Endothelial cell of hepatic sinusoid (primary cell): ENCODE results near the gene FYN.

Experiments
- in situ Hi-C: cut with HindIII; loops from 2 replicates; pipeline ENCODE4 v1.10.0; 2017; ENCODE audit warnings: low sequenced_read_pairs

Gene FYN

DNA sequence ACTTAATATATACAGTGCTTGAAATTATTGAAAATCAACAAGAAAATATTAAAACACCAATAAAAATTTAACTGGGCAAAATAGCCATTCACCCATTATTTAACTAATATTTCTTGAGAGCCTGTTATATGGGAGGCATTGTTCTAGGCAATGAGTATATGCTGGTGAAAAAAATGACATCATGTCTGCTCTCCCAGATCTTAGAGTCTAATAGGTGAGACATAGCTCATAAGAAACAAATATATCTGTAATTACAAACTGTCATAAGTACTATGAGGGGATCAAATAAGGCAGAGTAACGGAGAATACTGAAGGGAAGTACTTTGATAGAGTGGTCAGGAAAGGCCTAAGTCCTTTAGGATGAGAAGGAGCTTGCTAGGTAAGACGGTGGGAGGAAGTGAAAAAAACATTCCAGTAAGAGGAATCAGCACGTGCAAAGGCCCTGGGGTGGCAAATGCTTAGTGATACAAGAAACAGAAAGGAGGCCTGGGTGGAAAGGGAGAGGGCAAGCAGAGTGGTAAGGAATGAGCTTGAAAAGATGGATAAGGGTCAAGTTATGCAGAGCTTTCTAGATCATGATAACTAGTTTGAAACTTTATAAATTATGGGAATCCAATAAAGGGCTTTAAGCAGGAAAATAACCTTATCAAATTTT, 12.2 kb upstream of the FYN start:
- in situ Hi-C loops: no loop called here

DNA sequence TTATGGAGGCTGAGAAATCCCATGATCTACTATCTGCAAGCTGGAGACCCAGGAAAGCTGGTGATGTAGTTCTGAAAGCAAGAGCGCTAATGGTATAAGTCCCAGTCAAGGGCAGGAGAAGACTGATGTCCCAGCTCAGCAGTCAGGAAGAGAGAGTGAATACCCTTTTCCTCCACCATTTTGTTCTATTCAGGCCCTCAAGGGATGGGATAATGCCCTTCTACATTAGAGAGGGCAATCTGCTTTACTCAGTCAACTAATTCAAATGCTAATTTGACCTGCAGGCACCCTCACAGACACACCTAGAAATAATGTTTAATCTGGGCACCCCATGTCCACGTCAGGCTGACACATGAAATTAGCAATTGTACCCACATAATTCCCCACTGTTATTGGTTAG, 10.8 kb upstream of the FYN start:
- in situ Hi-C loops: no loop called here

DNA sequence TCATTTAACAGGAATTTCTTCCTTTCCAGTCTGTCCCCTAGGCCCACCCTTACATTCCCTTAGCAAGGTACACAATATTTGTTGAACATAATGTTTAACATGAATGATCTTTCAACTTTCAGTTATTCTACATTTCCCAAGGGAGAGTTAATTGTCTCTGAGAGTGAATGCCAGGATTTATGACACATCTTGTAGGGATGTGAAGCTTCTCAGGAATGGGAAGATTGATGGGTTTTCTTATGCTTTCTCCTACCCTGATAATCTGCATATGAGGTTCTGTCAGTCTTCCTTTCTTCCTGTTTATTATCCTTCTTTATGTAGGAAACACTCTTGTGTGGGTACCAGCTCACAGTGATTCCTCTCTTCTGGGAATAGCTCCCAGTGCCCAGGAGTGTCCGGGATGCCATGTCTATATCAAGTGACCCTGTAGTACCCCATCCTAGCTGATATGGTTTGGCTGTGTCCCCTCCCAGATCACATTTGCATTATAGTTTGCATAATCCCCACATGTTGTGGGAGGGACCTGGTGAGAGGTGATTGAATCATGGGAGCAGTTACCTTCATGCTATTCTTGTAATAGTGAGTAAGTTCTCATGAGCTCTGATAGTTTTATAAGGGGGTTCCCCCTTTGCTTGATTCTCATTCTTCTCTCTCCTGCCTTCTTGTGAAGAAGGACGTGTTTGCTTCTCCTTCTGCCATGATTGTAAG, 7.1 kb upstream of the FYN start:
- in situ Hi-C loops: no loop called here

DNA sequence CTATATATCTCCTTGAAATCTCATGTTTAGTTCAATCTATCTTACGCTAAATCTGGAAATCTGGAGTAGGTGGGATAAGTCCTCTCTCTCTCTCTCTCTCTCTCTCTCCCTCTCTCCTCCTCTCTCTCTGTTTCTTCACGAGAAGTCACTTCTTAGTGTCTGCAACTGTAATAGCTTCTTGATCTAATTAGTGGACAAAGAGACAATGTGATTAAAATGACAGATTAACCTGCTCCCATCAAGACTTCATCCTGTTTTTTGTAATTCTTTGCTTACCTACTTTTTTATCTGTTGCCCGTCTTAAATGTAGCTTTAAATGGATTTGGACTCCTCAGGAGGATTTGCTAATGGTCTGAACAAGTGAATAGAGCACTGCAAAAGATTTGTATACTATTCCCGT, 2.5 kb upstream of the FYN start:
- in situ Hi-C loops: no loop called here

GRCh38 chr6:111874025-111874415, 768 bp upstream of the FYN start:
- in situ Hi-C loops: no loop called here

DNA sequence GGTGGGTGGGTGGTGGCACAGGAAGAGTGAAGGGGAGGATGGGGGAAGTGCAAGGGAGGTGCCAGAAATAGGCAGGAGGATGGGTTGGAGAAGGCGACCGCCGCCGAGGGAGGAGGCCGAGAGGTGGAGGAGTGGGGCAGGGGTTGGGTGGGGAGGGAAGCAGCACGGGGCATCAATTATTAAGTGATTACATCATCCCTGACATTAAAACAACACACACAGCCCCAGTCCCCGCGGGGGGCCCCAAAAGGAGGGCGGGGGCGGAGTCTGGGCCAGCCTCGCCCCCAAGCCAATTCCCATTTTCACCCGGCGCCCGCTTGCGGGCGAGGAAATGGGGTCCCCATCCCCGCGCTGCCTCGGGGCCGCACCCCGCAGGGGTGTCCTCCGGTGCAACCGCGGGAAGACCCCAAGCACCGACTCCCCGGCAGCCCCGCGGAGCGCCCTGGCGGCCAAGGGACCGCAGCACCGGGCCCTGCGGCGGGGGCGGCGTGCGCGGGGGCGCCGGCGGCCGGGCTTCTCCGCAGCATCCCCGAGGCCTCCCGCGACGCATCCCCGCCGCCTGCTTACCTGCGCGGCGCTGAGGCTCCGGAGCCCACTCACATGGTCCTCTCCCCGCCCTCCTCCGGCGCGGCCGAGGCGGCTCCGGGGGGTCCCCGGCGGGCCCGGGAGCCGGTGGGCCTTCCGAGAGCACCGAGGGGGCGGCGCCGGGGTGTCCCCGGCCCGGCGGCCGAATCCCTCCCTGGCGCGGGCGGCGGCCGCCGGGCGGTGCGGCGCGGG, 663 bp downstream of the FYN start:
- in situ Hi-C loops: no loop called here

- in situ Hi-C loops: no loop called here
Observed at GRCh38 chr6:111871725-111872400, 1.4 kb downstream of the FYN start.

DNA sequence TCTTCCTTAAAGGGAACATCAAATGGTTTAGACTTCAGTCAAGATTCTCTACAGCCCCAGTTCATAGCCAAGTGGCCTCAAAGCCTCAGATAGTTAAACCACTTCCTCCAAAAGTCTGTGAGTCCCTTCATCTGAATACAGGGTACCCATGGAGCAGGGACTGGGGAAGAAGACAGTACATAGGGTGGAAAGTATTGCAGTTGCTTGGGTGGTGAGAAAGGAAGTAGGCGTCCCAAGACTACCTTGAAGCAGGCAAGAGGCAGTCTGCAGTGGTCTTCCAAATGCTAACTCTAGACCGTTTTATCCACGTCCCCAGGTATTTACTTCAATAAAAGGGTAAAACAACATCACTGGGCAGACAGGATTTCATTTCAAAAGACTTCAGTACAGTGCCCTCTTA, 2.0 kb downstream of the FYN start:
- in situ Hi-C loops: no loop called here

- in situ Hi-C loops: no loop called here
Observed at GRCh38 chr6:111870742-111871064, 2.5 kb downstream of the FYN start.

GRCh38 chr6:111870051-111870741, 3.1 kb downstream of the FYN start:
- in situ Hi-C loops: no loop called here

- in situ Hi-C loops: no loop called here
Observed at GRCh38 chr6:111866857-111867256, 6.4 kb downstream of the FYN start.

GRCh38 chr6:111865909-111866546, 7.2 kb downstream of the FYN start:
- in situ Hi-C loops: no loop called here

- in situ Hi-C loops: no loop called here
Observed at GRCh38 chr6:111865049-111865585, 8.1 kb downstream of the FYN start.

DNA sequence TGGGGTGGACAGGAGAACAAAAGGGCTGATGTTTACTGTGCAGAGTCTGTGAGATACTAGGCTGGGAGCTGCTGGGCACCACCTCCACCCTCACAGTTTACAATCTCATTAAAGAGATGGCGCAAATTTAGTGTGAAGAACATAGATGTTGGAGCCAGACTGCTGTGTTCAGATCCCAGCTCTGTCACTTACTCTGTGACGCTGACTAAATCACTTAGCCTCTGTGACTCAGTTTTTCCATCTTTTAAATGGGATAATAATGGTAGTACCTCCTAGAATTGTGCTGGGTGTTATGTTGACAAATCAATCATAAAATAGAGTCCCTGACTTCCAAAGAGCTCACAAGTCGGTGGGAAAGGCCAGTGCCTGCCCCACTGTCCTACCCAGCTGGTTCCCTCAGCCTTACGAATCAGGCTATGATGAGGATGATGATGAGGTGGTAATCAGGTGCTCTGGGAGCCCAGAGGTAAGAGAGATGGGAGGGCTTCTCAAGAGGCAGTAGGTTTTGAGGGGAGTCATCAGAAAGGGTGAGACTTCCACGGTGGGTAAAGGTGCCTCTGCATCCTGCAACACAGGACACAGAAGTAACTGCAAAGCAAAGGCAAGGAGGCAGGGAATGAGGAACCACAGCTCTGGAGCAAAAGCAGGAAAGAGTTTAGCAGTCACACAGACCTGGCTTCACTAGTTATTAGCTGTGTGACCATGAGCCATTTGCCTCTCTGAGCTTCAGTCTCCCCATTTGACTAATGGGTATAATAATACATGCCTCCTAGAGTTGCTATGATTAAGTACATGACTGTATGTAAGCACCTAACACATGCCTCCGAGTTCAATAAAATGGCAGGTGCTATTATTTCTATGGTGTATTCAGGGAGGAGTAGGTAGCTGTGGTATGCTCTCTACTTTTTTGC, 8.9 kb downstream of the FYN start:
- in situ Hi-C loops: loop anchor here (5.0 kb wide), 2 partner anchors 48 to 128 kb away; no protein-coding TSS in a partner anchor

DNA sequence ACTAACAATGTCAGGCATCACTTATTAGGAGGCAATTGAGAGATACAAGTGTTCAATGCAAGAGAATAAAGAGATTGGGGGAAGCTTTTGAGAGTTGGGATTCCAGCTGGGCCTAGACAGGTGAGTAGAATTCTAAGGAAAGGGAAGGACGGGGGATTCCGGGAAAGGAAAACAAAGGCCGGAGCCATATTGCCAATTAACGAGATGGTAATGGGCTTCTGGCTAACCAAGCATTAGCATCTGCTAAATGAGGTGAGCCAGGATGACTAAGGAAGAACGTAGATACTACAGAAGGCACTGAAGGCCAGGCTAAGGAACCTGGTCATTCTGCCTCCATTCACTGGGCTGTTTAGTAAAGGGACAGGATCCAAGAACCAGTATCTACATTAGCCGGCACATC, 10.5 kb downstream of the FYN start:
- in situ Hi-C loops: loop anchor here (5.0 kb wide), 2 partner anchors 50 to 130 kb away; no protein-coding TSS in a partner anchor

- in situ Hi-C loops: loop anchor here (5.0 kb wide), 2 partner anchors 50 to 130 kb away; no protein-coding TSS in a partner anchor
Observed at GRCh38 chr6:111862314-111862713, 10.9 kb downstream of the FYN start.

- in situ Hi-C loops: loop anchor here (5.0 kb wide), 2 partner anchors 51 to 131 kb away; no protein-coding TSS in a partner anchor
Observed at GRCh38 chr6:111861431-111861885, 11.8 kb downstream of the FYN start.

DNA sequence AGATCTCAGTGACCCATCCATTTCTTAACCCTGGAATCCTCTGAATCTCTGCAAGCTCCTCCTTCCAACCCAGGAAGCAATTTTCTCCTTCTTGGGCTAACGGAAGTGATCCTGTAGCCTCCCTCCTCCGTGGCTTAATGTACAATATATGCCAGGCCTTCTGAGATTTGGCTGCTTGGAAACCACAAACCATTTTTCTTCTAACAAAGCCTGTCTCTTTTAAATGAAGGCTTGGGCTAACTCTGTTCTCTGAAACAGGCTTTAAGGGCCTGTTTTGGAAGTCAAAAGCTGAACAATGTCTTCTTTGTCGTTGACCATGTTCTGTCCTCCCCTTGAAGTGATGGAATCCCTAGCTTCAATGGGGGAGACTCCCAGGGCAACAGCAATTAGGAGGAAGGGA, 14.9 kb downstream of the FYN start:
- in situ Hi-C loops: no loop called here
